Lower lobe of right lung (tissue), 2 donors: ENCODE data around the gene ATP4B. TPM values are rescaled to one million over a fixed set of nuclear protein-coding genes. Genes with fewer than 3 reads are reported as not detected.
A peak's percentile ranks its signal among the peaks of the same experiment; 100 is the strongest.

Experiments used
- ATAC-seq, 2 donors: fragments of 200-7000 bp; cut with Tn5 transposase; one replicate each; pipeline ENCODE4 v1.9.1; 2020 to 2022; ENCODE audit warnings: mild to moderate bottlenecking in 2 of 2, moderate library complexity in 2 of 2
- DNase-seq: peaks from one replicate; pipeline ENCODE4 v3.0.0-alpha.2; 2020
- H3K27ac ChIP-seq: fragments of 200-600 bp; one replicate; pipeline ENCODE4 v1.8.0; 2022
- H3K27me3 ChIP-seq: fragments of 200-600 bp; one replicate; pipeline ENCODE4 v1.8.0; 2022; ENCODE audit warnings: low read depth
- H3K36me3 ChIP-seq: fragments of 200-600 bp; one replicate; pipeline ENCODE4 v1.8.0; 2022; ENCODE audit warnings: mild to moderate bottlenecking
- H3K4me1 ChIP-seq: fragments of 200-600 bp; one replicate; pipeline ENCODE4 v1.8.0; 2022
- H3K4me3 ChIP-seq: fragments of 200-600 bp; one replicate; pipeline ENCODE4 v1.8.0; 2022; ENCODE audit warnings: mild to moderate bottlenecking
- H3K9me3 ChIP-seq: fragments of 200-600 bp; one replicate; pipeline ENCODE4 v1.8.0; 2022
- intact Hi-C: fragments of 100-400 bp; cut with DNase I; formaldehyde crosslinking; loops from one replicate; pipeline ENCODE4 v1.11.0; 2022
- total RNA-seq: library from RNA; stranded (reverse); fragmentation: NEBNext Ultra II Directional; extraction: Animal tissue kit (Norgen Biotek cat#: 25700); gene quantifications from one replicate; pipeline ENCODE4 v1.2.1, GENCODE V29; 2021
- TF ChIP-seq, protein P1 (sequence below): fragments of 200-600 bp; IDR thresholded peaks from one replicate; pipeline ENCODE4 v1.8.0; 2022; ENCODE audit warnings: antibody characterized with exemption, mild to moderate bottlenecking
- donor health status: DM: no; HTN: yes; CAD: no; lungs with severe emphysema.

Gene ATP4B
- total RNA-seq, 1 donor from 2014 or later: not detected

DNA sequence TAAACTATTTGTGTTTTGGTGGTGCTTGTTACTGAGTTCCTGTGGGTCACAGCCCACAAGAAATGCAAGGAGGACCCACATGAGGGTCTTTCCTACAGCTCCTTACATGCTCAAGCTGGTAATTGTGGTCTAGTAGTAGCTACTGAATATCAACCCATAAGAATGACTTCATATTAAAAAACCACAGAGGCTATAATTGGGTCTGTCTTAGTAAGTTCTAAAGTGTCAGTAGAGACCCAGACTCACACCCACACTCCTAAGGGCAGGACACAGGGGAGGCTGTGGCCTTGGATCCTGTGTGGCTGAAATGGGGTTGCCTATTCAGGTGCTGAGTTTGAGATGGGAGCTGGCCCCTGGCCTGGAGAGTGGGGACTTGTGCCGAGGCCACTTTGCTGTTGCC, 53.8 kb downstream of the ATP4B start:
- Histone ChIP-seq H3K9me3 (no peaks in the 10 kb centered on the region), H3K27ac (no peak overlapping the region), H3K36me3 (no peaks in the 10 kb centered on the region), H3K4me1 (no peaks in the 10 kb centered on the region), H3K27me3 (no peaks in the 10 kb centered on the region), H3K4me3 (no peak overlapping the region)
- ATAC-seq: no peak
- intact Hi-C loops: no loop called here
- TF ChIP-seq, protein P1, sequence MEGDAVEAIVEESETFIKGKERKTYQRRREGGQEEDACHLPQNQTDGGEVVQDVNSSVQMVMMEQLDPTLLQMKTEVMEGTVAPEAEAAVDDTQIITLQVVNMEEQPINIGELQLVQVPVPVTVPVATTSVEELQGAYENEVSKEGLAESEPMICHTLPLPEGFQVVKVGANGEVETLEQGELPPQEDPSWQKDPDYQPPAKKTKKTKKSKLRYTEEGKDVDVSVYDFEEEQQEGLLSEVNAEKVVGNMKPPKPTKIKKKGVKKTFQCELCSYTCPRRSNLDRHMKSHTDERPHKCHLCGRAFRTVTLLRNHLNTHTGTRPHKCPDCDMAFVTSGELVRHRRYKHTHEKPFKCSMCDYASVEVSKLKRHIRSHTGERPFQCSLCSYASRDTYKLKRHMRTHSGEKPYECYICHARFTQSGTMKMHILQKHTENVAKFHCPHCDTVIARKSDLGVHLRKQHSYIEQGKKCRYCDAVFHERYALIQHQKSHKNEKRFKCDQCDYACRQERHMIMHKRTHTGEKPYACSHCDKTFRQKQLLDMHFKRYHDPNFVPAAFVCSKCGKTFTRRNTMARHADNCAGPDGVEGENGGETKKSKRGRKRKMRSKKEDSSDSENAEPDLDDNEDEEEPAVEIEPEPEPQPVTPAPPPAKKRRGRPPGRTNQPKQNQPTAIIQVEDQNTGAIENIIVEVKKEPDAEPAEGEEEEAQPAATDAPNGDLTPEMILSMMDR: no peak
- DNase-seq: no peak

DNA sequence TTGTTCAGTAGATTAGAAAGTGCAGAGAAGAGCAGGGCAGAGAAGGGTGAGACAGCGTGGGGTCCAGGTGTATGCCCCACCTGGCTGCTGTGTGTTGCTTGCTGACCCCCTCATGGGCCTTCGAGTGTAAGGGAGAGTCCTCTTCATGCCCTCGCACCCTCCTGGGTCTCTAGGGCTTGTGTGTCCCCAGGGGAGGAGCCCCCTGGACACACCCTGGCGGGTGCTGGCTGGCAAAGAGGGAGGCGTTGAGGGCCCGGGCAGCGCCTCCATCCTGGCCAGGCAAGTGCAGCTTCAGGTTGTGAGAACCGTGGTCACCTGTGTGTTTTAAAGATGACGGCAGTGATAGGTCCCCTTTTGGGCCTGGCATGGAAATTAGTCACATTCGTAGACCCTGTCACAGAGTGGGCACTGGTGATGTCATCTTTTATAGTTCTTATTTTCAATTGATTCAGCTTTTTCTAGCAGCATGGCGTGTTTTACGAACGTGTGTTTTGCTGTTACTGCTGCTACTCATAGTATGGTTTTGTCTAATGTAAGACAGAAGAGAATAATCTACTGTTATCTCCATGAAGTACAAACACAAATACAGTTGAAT, 54.8 kb downstream of the ATP4B start:
- intact Hi-C loops: no loop called here

DNA sequence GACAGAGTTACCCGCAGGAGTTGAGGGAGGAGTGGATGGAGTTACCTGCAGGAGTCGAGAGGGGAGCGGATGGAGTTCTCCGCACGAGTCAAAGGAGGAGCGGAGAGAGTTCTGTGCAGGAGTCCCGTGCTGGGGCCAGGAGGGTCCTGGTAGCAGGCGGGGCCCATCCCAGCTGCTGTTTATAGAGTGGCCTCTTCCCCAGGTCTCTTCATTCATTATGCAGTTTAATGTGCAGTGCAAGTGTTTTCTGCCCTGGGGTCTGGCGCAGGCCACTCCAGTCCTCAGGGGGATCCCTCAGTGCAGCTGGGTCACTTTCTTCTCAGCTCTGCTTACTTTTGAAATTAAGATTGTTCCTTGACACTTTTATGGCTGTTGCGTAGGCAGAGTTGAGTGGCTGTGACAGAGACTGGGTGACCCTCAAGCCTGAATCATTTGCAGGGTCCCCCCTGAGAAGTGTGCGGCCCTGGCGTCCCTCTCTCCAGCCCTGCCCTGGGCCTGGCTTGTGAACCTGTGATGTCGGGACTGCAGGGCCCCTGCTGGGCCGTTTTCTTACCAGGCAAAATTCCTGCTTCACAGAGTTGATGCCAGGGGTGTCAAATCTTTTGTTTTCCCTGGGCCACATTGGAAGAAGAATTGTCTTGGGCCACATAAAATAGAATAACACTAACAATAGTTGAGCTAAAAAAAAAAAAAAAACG, 55.6 kb downstream of the ATP4B start:
- Histone ChIP-seq H3K9me3 (no peaks in the 10 kb centered on the region), H3K27me3 (no peaks in the 10 kb centered on the region), H3K27ac (no peak overlapping the region), H3K4me3 (no peak overlapping the region), H3K36me3 (peaks cover 5% of the 10 kb centered on the region), H3K4me1 (no peaks in the 10 kb centered on the region)
- ATAC-seq (no peak), DNase-seq (peak; percentile 13)
- intact Hi-C loops: no loop called here
- TF ChIP-seq, protein P1: no peak

More for the DNA sequence above, 54.8 kb downstream of the ATP4B start:
- H3K9me3 ChIP-seq: no peaks in the 10 kb centered on the region
- DNase-seq (peak; percentile 37), ATAC-seq (no peak)
- H3K4me3 ChIP-seq: no peak overlapping the region
- no peaks in the 10 kb centered on the region for H3K4me1 ChIP-seq
- TF ChIP-seq, protein P1: no peak
- H3K27me3 ChIP-seq: no peaks in the 10 kb centered on the region
- H3K27ac ChIP-seq: no peak overlapping the region
- H3K36me3 ChIP-seq: no peaks in the 10 kb centered on the region

DNA sequence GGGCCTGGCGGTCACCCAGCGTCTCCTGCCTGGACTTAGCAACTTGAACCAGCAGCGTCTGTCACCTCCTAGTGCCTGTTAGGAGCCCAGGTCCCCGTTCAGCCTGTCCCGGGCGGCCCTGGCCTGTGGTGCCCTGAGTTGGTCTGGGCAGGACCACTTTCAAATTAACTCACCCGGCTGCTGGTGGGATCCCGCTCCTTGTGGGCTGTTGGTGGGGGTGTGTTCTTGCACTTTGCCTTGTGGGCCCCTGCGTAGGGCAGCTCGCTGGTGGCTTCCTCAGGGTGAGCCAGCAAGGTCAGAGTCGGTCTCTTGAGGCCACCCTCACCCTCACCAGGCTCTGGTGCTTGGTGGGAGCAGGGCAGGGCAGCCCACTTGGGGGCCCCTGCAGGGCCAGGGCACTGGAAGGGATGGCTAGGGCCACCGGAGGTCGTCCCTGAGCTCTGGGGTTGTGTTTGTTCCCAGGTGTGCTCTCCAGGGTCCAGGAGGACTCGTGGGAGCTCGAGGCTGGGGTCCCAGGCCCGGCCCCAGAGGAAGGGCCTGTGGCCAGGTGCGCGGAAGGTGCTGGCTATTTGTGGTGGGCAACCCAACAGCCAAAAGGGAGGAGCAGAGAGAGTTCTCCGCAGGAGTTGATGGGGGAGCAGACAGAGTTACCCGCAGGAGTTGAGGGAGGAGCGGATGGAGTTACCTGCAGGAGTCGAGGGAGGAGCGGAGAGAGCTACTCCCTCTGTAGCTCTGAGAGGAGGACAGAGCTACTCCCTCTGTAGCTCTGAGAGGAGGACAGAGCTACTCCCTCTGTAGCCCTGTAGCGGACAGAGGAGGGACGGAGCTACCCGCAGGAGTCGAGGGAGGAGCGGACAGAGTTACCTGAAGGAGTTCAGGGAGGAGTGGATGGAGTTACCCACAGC, 56.6 kb downstream of the ATP4B start:
- Histone ChIP-seq H3K4me1 (no peaks in the 10 kb centered on the region), H3K4me3 (no peak overlapping the region), H3K9me3 (no peaks in the 10 kb centered on the region), H3K36me3 (peaks cover 15% of the 10 kb centered on the region), H3K27ac (no peak overlapping the region), H3K27me3 (no peaks in the 10 kb centered on the region)
- ATAC-seq (no peak), DNase-seq (peak; percentile 29)
- TF ChIP-seq, protein P1: no peak
- intact Hi-C loops: no loop called here

DNA sequence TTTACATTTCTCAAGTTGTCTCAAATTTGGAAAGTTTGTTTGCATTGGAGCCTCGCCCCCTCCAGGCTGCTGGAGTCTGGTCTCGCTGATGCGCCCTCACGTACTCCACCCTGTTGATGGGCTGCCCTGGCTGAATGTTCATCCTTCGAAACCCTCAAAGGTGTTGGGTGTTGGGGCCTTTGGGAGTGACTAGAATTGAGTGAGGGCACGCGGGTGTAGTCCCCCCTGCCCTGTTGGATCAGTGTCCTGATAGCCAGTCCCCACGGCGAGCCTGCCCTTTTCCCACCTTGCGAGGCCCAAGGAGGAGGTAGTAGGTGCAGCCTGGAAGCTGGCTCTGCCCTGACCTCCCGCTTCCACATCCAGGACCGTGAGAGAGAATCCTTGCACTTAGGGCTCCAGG, 58.6 kb downstream of the ATP4B start:
- Histone ChIP-seq H3K27ac (no peak overlapping the region), H3K27me3 (no peaks in the 10 kb centered on the region), H3K36me3 (peaks cover 16% of the 10 kb centered on the region), H3K9me3 (no peaks in the 10 kb centered on the region), H3K4me1 (no peaks in the 10 kb centered on the region), H3K4me3 (no peak overlapping the region)
- ATAC-seq: no peak
- peak; percentile 16 for DNase-seq
- intact Hi-C loops: no loop called here
- TF ChIP-seq, protein P1: no peak

Other genes with a start within 250 kb of the ATP4B start
- 2.7 TPM for gene ADPRHL1, start 204.7 kb downstream of the ATP4B start, total RNA-seq
- gene DCUN1D2, start 167.5 kb downstream of the ATP4B start, total RNA-seq: 16.8 TPM
- gene TFDP1, start 73.4 kb downstream of the ATP4B start, total RNA-seq: 47.0 TPM
- gene GRK1, start 9.0 kb upstream of the ATP4B start, total RNA-seq: not detected
- gene TMEM255B, start 101.0 kb upstream of the ATP4B start, total RNA-seq: 21.5 TPM
- gene GAS6, start 205.9 kb upstream of the ATP4B start, total RNA-seq: 111 TPM